Stimulated activated naive CD4-positive, alpha-beta T cell (primary cell): ENCODE data around the gene THEM4.
"Not testable (repeated sequence)": the region's sequence is repeated elsewhere in the genome, so short reads cannot be mapped to it uniquely, and the experiment has no call there.

Source experiments
- DNase-seq, 6 experiments: peaks; one replicate each; lab custom pipeline; 2025; lab: John Stamatoyannopoulos, UW

THEM4 gene

GRCh38 chr1:151859891-151860293 is 49.4 kb downstream of the THEM4 start:
- DNase-seq, result no peak

- DNase-seq, result no peak
Observed at GRCh38 chr1:151858886-151859665, 50.2 kb downstream of the THEM4 start.

- DNase-seq, result no peak
Observed at GRCh38 chr1:151858030-151858746, 51.1 kb downstream of the THEM4 start.

GRCh38 chr1:151855933-151856332 is 53.4 kb downstream of the THEM4 start:
- no peak for DNase-seq

- DNase-seq, result not testable (repeated sequence)
Observed at GRCh38 chr1:151855516-151855915, 53.8 kb downstream of the THEM4 start.

- no peak for DNase-seq
Observed at GRCh38 chr1:151854658-151855057, 54.7 kb downstream of the THEM4 start.

- no peak for DNase-seq
Observed at GRCh38 chr1:151853411-151853943, 55.8 kb downstream of the THEM4 start, which contains the start of gene THEM5. THEM5 (minus strand) TSS chr1:151853712; CDS start chr1:151853565, 147 bp downstream.

GRCh38 chr1:151852733-151853132 is 56.6 kb downstream of the THEM4 start:
- no peak for DNase-seq

GRCh38 chr1:151851886-151852285 is 57.4 kb downstream of the THEM4 start:
- no peak for DNase-seq

- DNase-seq, result no peak
Observed at GRCh38 chr1:151849871-151850270, 59.4 kb downstream of the THEM4 start.

- no peak for DNase-seq
Observed at GRCh38 chr1:151849126-151849525, 60.2 kb downstream of the THEM4 start.

- DNase-seq, result no peak
Observed at GRCh38 chr1:151847867-151848596, 61.3 kb downstream of the THEM4 start.

- DNase-seq, result no peak
Observed at GRCh38 chr1:151846686-151847237, 62.5 kb downstream of the THEM4 start.

- no peak for DNase-seq
Observed at GRCh38 chr1:151846062-151846568, 63.2 kb downstream of the THEM4 start.

GRCh38 chr1:151843398-151843797 is 65.9 kb downstream of the THEM4 start:
- no peak for DNase-seq

- DNase-seq, result no peak
Observed at GRCh38 chr1:151841141-151841540, 68.2 kb downstream of the THEM4 start.

GRCh38 chr1:151840421-151840820 is 68.9 kb downstream of the THEM4 start:
- no peak for DNase-seq

- DNase-seq, result peak; percentile 32 to 59 (median 52)
Observed at GRCh38 chr1:151839457-151840403, 69.6 kb downstream of the THEM4 start, which contains the start of gene C2CD4D. C2CD4D (minus strand) TSS chr1:151839820; CDS start chr1:151838989, 831 bp downstream.

- no peak for DNase-seq
Observed at GRCh38 chr1:151839082-151839412, 70.3 kb downstream of the THEM4 start.

GRCh38 chr1:151838222-151839081 is 70.9 kb downstream of the THEM4 start:
- DNase-seq, result peak in 2 of 6 experiments; percentile 6 to 15
